ENCODE measurements around the gene PDPN.

Gene PDPN

DNA sequence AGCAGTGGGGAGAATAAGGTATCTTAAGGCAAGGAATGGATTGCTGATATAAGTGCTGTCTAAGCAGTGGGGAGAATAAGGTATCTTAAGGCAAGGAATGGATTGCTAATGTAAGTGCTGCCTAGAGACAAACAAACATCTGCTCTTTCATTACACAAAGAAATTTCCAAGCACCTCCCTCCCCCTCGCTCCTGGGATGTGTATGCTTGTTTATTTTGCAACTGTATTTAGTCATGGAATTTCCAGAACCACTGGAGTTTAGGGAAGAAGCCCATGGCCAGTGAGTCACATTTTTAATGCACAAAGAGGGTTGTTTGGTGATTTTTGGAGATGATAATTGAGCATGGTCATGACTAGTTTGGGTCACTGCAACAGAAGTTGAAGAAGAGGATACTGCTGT lies 21.5 kb downstream of the PDPN start:
- DNase-seq (ENCODE audit: low read depth) = no peak
- TF ChIP-seq, protein P1, sequence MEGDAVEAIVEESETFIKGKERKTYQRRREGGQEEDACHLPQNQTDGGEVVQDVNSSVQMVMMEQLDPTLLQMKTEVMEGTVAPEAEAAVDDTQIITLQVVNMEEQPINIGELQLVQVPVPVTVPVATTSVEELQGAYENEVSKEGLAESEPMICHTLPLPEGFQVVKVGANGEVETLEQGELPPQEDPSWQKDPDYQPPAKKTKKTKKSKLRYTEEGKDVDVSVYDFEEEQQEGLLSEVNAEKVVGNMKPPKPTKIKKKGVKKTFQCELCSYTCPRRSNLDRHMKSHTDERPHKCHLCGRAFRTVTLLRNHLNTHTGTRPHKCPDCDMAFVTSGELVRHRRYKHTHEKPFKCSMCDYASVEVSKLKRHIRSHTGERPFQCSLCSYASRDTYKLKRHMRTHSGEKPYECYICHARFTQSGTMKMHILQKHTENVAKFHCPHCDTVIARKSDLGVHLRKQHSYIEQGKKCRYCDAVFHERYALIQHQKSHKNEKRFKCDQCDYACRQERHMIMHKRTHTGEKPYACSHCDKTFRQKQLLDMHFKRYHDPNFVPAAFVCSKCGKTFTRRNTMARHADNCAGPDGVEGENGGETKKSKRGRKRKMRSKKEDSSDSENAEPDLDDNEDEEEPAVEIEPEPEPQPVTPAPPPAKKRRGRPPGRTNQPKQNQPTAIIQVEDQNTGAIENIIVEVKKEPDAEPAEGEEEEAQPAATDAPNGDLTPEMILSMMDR (IDR thresholded peaks at IDR 0.05; ENCODE audit: low read depth, low read length, missing control alignments) = no peak
- no peak overlapping the region for H3K4me3 ChIP-seq (ENCODE audit: low read depth, low read length)

DNA sequence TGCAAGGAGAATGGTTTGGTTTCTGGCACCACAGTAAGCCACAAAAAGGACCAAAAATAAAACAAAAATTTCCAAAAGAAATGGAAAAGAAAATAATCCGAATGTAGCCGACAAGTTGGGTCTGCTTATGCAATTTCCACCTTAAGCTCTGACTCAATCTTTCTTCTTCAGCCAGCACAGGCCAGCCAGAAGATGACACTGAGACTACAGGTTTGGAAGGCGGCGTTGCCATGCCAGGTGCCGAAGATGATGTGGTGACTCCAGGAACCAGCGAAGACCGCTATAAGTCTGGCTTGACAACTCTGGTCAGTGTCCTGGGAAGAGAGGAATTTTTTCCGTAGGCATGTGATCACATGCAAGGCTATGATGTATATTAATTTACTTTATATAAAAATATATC lies 23.4 kb downstream of the PDPN start:
- no peak for DNase-seq (ENCODE audit: low read depth)
- H3K4me3 ChIP-seq (ENCODE audit: low read depth, low read length) = no peak overlapping the region
- TF ChIP-seq, protein P1 (IDR thresholded peaks at IDR 0.05; ENCODE audit: low read depth, low read length, missing control alignments) = no peak

DNA sequence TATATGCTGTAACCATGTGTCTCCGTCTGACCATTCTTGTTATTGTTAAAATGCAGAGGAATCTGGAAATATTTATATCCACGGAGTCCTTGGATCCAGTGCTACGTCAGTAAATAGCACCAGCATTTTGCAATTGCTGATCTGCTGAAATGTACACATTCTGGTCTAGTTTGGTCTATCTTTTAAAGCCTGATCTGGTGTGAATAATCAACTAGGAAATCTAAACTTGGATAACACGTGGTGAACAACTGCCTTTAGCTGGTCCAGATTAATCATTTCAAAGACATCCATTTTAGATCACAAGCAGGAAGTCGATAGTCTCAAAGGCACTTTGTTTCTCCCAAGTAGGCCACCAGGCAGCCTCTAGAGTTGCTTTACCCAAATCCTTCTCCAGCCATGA lies 32.6 kb downstream of the PDPN start:
- no peak overlapping the region for H3K4me3 ChIP-seq (ENCODE audit: low read depth, low read length)
- TF ChIP-seq, protein P1 (IDR thresholded peaks at IDR 0.05; ENCODE audit: low read depth, low read length, missing control alignments) = no peak
- DNase-seq (ENCODE audit: low read depth) = no peak

DNA sequence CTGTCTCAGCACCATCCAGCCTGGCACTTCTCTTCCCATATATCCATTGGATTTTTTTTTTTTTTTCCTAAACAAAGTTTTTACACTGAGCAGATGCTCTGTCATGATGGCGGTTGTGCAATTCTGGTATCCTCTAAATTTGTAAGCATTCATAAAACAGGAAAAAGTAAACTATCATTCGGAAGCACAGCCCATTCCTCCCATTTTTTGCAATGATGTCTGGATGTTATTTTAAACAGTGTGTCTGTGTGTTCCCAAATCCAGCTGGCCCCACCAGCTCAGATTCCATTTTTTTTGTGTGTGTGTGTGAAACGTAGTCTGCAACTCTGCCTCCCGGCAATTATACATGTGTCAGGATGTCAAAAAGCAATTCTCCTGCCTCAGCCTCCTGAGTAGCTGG lies 33.5 kb downstream of the PDPN start:
- H3K4me3 ChIP-seq (ENCODE audit: low read depth, low read length) = no peak overlapping the region
- no peak for DNase-seq (ENCODE audit: low read depth)
- TF ChIP-seq, protein P1 (IDR thresholded peaks at IDR 0.05; ENCODE audit: low read depth, low read length, missing control alignments) = no peak

DNA sequence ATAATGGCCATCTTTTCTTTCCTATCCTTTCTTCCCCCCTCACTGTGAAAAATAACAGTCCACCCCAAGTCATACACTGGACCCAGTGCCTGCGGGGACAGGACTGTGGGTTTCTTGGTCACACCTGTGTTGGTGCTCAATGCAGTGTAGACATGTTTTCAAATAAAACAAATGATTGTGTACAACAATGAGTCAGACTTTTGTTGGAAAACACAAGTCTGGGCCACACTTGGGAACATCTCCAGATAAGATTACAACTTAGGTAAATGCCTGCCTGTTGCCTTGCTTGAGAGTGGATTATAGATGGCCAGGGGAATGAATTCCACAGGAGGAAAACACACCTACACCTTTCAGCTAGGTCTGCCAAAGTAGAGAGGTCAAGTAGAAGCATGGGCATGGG lies 34.1 kb downstream of the PDPN start:
- DNase-seq (ENCODE audit: low read depth) = no peak
- TF ChIP-seq, protein P1 (IDR thresholded peaks at IDR 0.05; ENCODE audit: low read depth, low read length, missing control alignments) = no peak
- H3K4me3 ChIP-seq (ENCODE audit: low read depth, low read length) = no peak overlapping the region

DNA sequence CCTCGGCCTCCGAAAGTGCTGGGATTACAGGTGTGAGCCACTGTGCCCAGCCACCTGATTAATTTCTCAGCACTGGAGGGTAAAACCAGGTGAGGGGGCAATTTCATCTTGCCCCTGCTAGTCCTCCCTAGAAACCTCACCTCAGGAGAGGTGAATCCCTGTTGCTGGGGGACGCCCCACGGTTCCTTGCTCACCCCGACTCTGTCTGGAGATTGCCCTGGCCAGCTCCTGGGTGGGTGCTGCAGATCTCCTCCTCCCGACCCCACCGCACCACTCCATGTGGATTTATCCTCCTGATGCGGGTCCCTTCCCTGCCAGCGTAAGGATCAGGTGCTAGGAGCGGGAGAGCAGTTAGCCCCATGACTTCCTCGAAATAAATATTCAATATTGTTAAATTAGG lies 34.9 kb downstream of the PDPN start:
- H3K4me3 ChIP-seq (ENCODE audit: low read depth, low read length) = no peak overlapping the region
- no peak for DNase-seq (ENCODE audit: low read depth)
- TF ChIP-seq, protein P1 (IDR thresholded peaks at IDR 0.05; ENCODE audit: low read depth, low read length, missing control alignments) = no peak

DNA sequence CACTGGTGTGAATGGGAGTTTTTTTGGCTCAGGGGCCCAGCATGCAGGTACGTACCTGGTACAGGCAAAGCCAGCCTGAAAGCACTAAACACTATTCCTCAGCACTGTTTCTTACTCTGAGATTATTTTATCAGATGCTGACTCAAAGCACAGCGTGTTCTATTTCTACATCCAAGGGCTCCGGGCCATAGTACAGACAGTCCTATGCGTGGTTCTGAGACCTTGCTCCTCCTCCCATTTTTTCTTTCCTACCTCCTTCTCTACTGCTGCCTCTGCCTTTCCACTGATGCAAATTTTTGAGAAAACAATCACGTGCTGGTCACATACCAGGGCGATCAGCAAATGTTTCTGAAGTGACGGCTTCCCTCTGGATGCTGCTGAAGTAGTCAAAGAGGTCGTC lies 36.3 kb downstream of the PDPN start:
- no peak for DNase-seq (ENCODE audit: low read depth)
- H3K4me3 ChIP-seq (ENCODE audit: low read depth, low read length) = no peak overlapping the region
- TF ChIP-seq, protein P1 (IDR thresholded peaks at IDR 0.05; ENCODE audit: low read depth, low read length, missing control alignments) = no peak

Data from GM12864 (cell line).